WTC11 (cell line): Measurements from ENCODE around the gene RANBP17. TPM values are rescaled to one million over a fixed set of nuclear protein-coding genes. Genes with fewer than 3 reads are reported as not detected.
"Not testable (repeated sequence)": the region's sequence is repeated elsewhere in the genome, so short reads cannot be mapped to it uniquely, and the experiment has no call there.

ENCODE experiments used
- ATAC-seq: fragments of 200-7000 bp; cut with Tn5 transposase; 2 replicates; pipeline ENCODE4 v1.10.0; 2021; ENCODE audit warnings: mild to moderate bottlenecking, moderate library complexity
- CTCF ChIA-PET: fragments of 300-600 bp; sonication (Branson Sonifier 250); formaldehyde crosslinking; loops from one replicate; lab custom pipeline; 2021; ENCODE audit warnings: antibody characterized with exemption; lab: Charles Lee
- POLR2A ChIA-PET: fragments of 350-600 bp; sonication (Branson Sonifier 250); formaldehyde crosslinking; loops from one replicate; lab custom pipeline; 2021; ENCODE audit warnings: antibody characterized with exemption; lab: Charles Lee
- DNase-seq: peaks from one replicate; pipeline ENCODE4 v3.0.0; 2021; ENCODE audit warnings: low spot score
- H3K27ac Mint-ChIP-seq: 2 replicates; pipeline ENCODE4 v1.8.0; 2021; ENCODE audit warnings: mixed read lengths
- H3K27me3 Mint-ChIP-seq: 2 replicates; pipeline ENCODE4 v1.8.0; 2021; ENCODE audit warnings: low read depth, mild to moderate bottlenecking, moderate library complexity, mixed read lengths
- H3K36me3 Mint-ChIP-seq: 2 replicates; pipeline ENCODE4 v1.8.0; 2021; ENCODE audit warnings: mixed read lengths
- H3K4me1 Mint-ChIP-seq: 2 replicates; pipeline ENCODE4 v1.8.0; 2022; ENCODE audit warnings: mixed read lengths
- H3K4me3 Mint-ChIP-seq: 2 replicates; pipeline ENCODE4 v1.8.0; 2021; ENCODE audit warnings: mild to moderate bottlenecking, moderate library complexity, mixed read lengths
- H3K9me3 Mint-ChIP-seq: 2 replicates; pipeline ENCODE4 v1.8.0; 2021; ENCODE audit warnings: mixed read lengths
- ARID4B ChIP-seq: sonication (generic); formaldehyde crosslinking; IDR thresholded peaks from 2 replicates; pipeline ENCODE4 v1.8.0; 2023; ENCODE audit warnings: missing genetic modification reagents, mild to moderate bottlenecking, borderline replicate concordance
- CBFB ChIP-seq: sonication (generic); formaldehyde crosslinking; IDR thresholded peaks from 2 replicates; pipeline ENCODE4 v1.8.1; 2022; ENCODE audit warnings: mild to moderate bottlenecking, low read depth, missing genetic modification reagents
- CREB1 ChIP-seq: sonication (generic); formaldehyde crosslinking; IDR thresholded peaks from 2 replicates; pipeline ENCODE4 v1.8.0; 2023; ENCODE audit warnings: mild to moderate bottlenecking, missing genetic modification reagents
- CREM ChIP-seq: sonication (generic); formaldehyde crosslinking; IDR thresholded peaks from 2 replicates; pipeline ENCODE4 v1.8.1; 2022; ENCODE audit warnings: mild to moderate bottlenecking, missing genetic modification reagents, moderate library complexity
- E2F5 ChIP-seq: sonication (generic); formaldehyde crosslinking; IDR thresholded peaks from 2 replicates; pipeline ENCODE4 v1.8.1; 2022; ENCODE audit warnings: mild to moderate bottlenecking, moderate library complexity, missing genetic modification reagents
- ELF4 ChIP-seq: sonication (generic); formaldehyde crosslinking; IDR thresholded peaks from 2 replicates; pipeline ENCODE4 v1.8.1; 2022; ENCODE audit warnings: low read depth, mild to moderate bottlenecking, moderate library complexity, missing genetic modification reagents
- EMX1 ChIP-seq: fragments of 250-450 bp; sonication (Bioruptor Pico); IDR thresholded peaks from 2 replicates; pipeline ENCODE4 v1.8.0; 2021; ENCODE audit warnings: mild to moderate bottlenecking
- FOXP1 ChIP-seq: sonication (generic); formaldehyde crosslinking; IDR thresholded peaks from 2 replicates; pipeline ENCODE4 v1.8.0; 2022; ENCODE audit warnings: missing genetic modification reagents, mild to moderate bottlenecking, moderate library complexity, borderline replicate concordance
- HMGA2 ChIP-seq: fragments of 250-450 bp; sonication (Bioruptor Pico); IDR thresholded peaks from 2 replicates; pipeline ENCODE4 v1.4.0; 2021; ENCODE audit warnings: mild to moderate bottlenecking, moderate library complexity
- IRF1 ChIP-seq: sonication (generic); formaldehyde crosslinking; IDR thresholded peaks from 2 replicates; pipeline ENCODE4 v1.8.0; 2023; ENCODE audit warnings: missing genetic modification reagents
- IRF2 ChIP-seq: sonication (generic); formaldehyde crosslinking; IDR thresholded peaks from 2 replicates; pipeline ENCODE4 v1.8.0; 2022; ENCODE audit warnings: low read depth, missing genetic modification reagents, borderline replicate concordance
- NFYB ChIP-seq: sonication (generic); formaldehyde crosslinking; conservative IDR thresholded peaks from 2 replicates; pipeline ENCODE4 v1.8.0; 2022; ENCODE audit warnings: low read depth, missing genetic modification reagents
- OVOL2 ChIP-seq: fragments of 250-450 bp; sonication (Bioruptor Pico); IDR thresholded peaks from 2 replicates; pipeline ENCODE4 v1.9.0; 2021; ENCODE audit warnings: mild to moderate bottlenecking, borderline replicate concordance
- RORB ChIP-seq: fragments of 250-450 bp; sonication (Bioruptor Pico); IDR thresholded peaks from 2 replicates; pipeline ENCODE4 v1.9.0; 2021; ENCODE audit warnings: mild to moderate bottlenecking
- SOX15 ChIP-seq: fragments of 250-450 bp; sonication (Bioruptor Pico); IDR thresholded peaks from 2 replicates; pipeline ENCODE4 v1.9.0; 2021; ENCODE audit warnings: mild to moderate bottlenecking
- STAT6 ChIP-seq: sonication (generic); formaldehyde crosslinking; conservative IDR thresholded peaks from 2 replicates; pipeline ENCODE4 v1.8.1; 2023; ENCODE audit warnings: mild to moderate bottlenecking, low read depth, missing genetic modification reagents, moderate library complexity
- TEAD1 ChIP-seq: sonication (generic); formaldehyde crosslinking; IDR thresholded peaks from 2 replicates; pipeline ENCODE4 v1.8.0; 2022; ENCODE audit warnings: mild to moderate bottlenecking, missing genetic modification reagents
- TEAD4 ChIP-seq: sonication (generic); formaldehyde crosslinking; IDR thresholded peaks from 2 replicates; pipeline ENCODE4 v1.8.0; 2022; ENCODE audit warnings: mild to moderate bottlenecking, missing genetic modification reagents
- ZBTB43 ChIP-seq: sonication (generic); formaldehyde crosslinking; IDR thresholded peaks from 2 replicates; pipeline ENCODE4 v1.8.1; 2023; ENCODE audit warnings: mild to moderate bottlenecking, missing genetic modification reagents
- ZMAT4 ChIP-seq: fragments of 250-450 bp; sonication (Bioruptor Pico); IDR thresholded peaks from 2 replicates; pipeline ENCODE4 v1.9.0; 2021; ENCODE audit warnings: mild to moderate bottlenecking
- ZNF416 ChIP-seq: fragments of 250-450 bp; sonication (Bioruptor Pico); IDR thresholded peaks from 2 replicates; pipeline ENCODE4 v1.9.0; 2021; ENCODE audit warnings: mild to moderate bottlenecking, inconsistent platforms
- ZNF425 ChIP-seq: fragments of 250-450 bp; sonication (Bioruptor Pico); conservative IDR thresholded peaks from 2 replicates; pipeline ENCODE4 v1.9.0; 2021; ENCODE audit warnings: mild to moderate bottlenecking
- total RNA-seq: library from RNA; stranded (reverse); gene quantifications from 3 replicates; pipeline ENCODE4 v1.2.3, GENCODE V29; 2021

The RANBP17 gene
- total RNA-seq, 1 experiment from 2014 or later = 23.1 TPM

GRCh38 chr5:170832241-170832640, 29.6 kb upstream of the RANBP17 start (continued):
- TF ChIP-seq CREM (CRISPR knock-in tag) = no peak
- TF ChIP-seq ZBTB43 (CRISPR knock-in tag) = no peak
- no peak for TF ChIP-seq ZMAT4 (CRISPR knock-in tag)
- TF ChIP-seq TEAD4 (CRISPR knock-in tag) = no peak
- no peak for TF ChIP-seq FOXP1
- no peak for TF ChIP-seq NFYB
- no peak for TF ChIP-seq ZNF416 (CRISPR knock-in tag)
- TF ChIP-seq RORB (CRISPR knock-in tag) = no peak
- TF ChIP-seq ELF4 = no peak
- no peak for TF ChIP-seq ZNF425 (CRISPR knock-in tag)
- TF ChIP-seq IRF1 (CRISPR knock-in tag) = no peak
- no peak for TF ChIP-seq STAT6 (CRISPR knock-in tag)
- TF ChIP-seq, all 79 proteins: peak for 0

GRCh38 chr5:170833981-170834380, 27.8 kb upstream of the RANBP17 start:
- H3K4me3 Mint-ChIP-seq, DNase-seq, POLR2A ChIA-PET, H3K27ac Mint-ChIP-seq, ATAC-seq, H3K27me3 Mint-ChIP-seq, CTCF ChIA-PET: not testable (repeated sequence)
- Mint-ChIP-seq H3K4me1 (peaks cover 13% of the 10 kb centered on the region), H3K36me3 (peaks cover 12% of the 10 kb centered on the region), H3K9me3 (peaks cover 13% of the 10 kb centered on the region)

- H3K4me3 Mint-ChIP-seq = no peak overlapping the region
- POLR2A ChIA-PET = no interaction called here
- peaks cover 12% of the 10 kb centered on the region for H3K36me3 Mint-ChIP-seq
- ATAC-seq (no peak), DNase-seq (no peak)
- H3K27ac Mint-ChIP-seq = no peak overlapping the region
- H3K27me3 Mint-ChIP-seq = no peaks in the 10 kb centered on the region
- H3K4me1 Mint-ChIP-seq = peaks cover 13% of the 10 kb centered on the region
- CTCF ChIA-PET = no interaction called here
- peaks cover 13% of the 10 kb centered on the region for H3K9me3 Mint-ChIP-seq
- no peak for TF ChIP-seq SOX15 (CRISPR knock-in tag)
- TF ChIP-seq E2F5 (CRISPR knock-in tag) = no peak
- no peak for TF ChIP-seq CREB1 (CRISPR knock-in tag)
- no peak for TF ChIP-seq TEAD1 (CRISPR knock-in tag)
- TF ChIP-seq CBFB (CRISPR knock-in tag) = no peak
- TF ChIP-seq HMGA2 (CRISPR knock-in tag) = no peak
- TF ChIP-seq ARID4B (CRISPR knock-in tag) = no peak
- TF ChIP-seq OVOL2 (CRISPR knock-in tag) = no peak
- TF ChIP-seq IRF1 (CRISPR knock-in tag) = no peak
- TF ChIP-seq IRF2 (CRISPR knock-in tag) = no peak
- no peak for TF ChIP-seq EMX1
These were observed 25.6 kb upstream of the RANBP17 start for GRCh38 chr5:170836226-170836625.
